ENCODE measurements around the gene KAZALD1.

KAZALD1 gene

GRCh38 chr10:101046332-101047238, 15.2 kb upstream of the KAZALD1 start:
- FAIRE-seq (no peak), DNase-seq (ENCODE audit: extremely low spot score, insufficient read length, low read depth) (no peak)

DNA sequence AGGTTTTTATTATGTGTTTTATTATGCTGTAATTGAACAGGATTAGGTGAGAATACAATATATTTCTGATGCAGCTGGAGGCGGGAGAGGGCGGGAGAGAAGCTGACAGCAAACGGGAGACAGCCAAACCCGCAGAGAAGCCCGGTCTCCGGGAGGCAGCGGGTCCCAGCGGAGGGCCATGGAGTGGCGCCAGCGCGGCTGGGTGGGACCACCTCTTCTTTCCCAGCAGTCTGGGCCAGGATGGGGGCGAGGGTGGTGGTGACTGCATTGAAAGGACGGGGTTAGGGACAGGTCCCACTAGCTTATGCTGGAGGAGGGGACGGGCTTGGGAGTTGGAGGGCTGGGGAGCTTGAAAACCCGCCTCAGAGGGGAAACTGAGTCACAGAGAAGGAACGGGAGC, 14.5 kb upstream of the KAZALD1 start:
- DNase-seq (ENCODE audit: extremely low spot score, insufficient read length, low read depth) (no peak), FAIRE-seq (no peak)

GRCh38 chr10:101047961-101048892, 13.6 kb upstream of the KAZALD1 start:
- FAIRE-seq, result no peak
- DNase-seq (ENCODE audit: extremely low spot score, insufficient read length, low read depth), result no peak

GRCh38 chr10:101050208-101051069, 11.3 kb upstream of the KAZALD1 start:
- peak; percentile 69 for DNase-seq (ENCODE audit: extremely low spot score, insufficient read length, low read depth)
- FAIRE-seq, result peak; percentile 72

GRCh38 chr10:101052285-101052684, 9.5 kb upstream of the KAZALD1 start:
- FAIRE-seq, result no peak
- DNase-seq (ENCODE audit: extremely low spot score, insufficient read length, low read depth), result no peak

DNA sequence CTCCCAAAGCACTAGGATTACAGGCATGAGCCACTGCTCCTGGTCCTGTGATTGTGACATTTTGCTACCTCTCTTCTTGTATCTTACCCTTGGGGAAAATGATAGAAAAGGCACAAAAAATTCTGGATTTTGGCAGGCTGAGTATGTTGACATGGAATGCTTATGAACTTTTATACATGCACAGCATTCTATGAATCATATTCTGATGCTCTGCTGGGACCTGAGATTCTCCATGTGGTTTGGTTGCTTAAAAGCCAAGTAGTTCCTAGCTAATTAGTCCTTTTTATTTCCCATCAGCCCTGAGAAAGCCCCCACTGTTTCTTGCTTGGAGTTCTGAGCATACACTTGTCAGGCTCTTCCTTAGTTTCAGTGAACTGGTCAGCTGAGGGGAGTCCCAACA, 8.3 kb upstream of the KAZALD1 start:
- FAIRE-seq (no peak), DNase-seq (ENCODE audit: extremely low spot score, insufficient read length, low read depth) (no peak)

DNA sequence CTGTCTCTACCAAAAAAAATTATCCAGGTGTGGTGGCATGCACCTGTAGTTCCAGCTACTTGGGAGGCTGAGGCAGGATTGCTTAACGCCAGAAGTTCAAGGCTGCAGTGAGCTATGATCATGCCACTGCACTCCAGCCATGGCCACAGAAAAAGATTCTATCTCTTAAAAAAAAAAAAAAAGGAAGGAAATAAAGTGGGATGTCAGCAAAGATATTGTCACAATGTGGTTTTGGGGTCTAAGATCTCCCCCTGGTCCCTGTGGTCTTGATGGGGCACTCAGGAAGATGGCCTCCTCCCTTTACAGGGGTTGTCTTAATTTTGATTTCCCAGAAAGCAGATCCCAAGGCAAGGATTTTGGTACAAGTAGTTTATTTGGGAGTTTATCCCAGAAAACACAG, 7.4 kb upstream of the KAZALD1 start:
- no peak for FAIRE-seq
- no peak for DNase-seq (ENCODE audit: extremely low spot score, insufficient read length, low read depth)

- no peak for FAIRE-seq
Observed at GRCh38 chr10:101054876-101055275, 6.9 kb upstream of the KAZALD1 start.

DNA sequence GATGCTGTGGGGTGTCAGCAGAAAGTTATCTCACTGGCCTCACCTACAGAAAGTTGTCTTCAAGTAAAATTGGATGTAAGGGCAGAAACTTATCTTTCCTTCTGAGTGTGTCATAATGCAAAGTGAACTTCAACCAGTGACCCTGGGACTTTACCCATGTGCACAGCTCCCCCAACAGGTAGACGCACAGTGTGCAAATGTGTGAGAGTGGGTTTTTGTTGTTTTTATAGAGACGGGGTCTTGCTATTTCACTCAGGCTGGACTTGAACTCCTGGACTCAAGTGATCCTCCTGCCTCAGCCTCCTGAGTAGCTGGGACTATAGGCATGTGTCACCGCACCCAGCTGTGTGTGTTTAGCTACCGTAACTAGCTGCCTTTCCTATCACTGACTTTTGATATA, 6.4 kb upstream of the KAZALD1 start:
- FAIRE-seq (no peak), DNase-seq (ENCODE audit: extremely low spot score, insufficient read length, low read depth) (no peak)

More at GRCh38 chr10:101054876-101055275, 6.9 kb upstream of the KAZALD1 start:
- no peak for DNase-seq (ENCODE audit: extremely low spot score, insufficient read length, low read depth)

DNA sequence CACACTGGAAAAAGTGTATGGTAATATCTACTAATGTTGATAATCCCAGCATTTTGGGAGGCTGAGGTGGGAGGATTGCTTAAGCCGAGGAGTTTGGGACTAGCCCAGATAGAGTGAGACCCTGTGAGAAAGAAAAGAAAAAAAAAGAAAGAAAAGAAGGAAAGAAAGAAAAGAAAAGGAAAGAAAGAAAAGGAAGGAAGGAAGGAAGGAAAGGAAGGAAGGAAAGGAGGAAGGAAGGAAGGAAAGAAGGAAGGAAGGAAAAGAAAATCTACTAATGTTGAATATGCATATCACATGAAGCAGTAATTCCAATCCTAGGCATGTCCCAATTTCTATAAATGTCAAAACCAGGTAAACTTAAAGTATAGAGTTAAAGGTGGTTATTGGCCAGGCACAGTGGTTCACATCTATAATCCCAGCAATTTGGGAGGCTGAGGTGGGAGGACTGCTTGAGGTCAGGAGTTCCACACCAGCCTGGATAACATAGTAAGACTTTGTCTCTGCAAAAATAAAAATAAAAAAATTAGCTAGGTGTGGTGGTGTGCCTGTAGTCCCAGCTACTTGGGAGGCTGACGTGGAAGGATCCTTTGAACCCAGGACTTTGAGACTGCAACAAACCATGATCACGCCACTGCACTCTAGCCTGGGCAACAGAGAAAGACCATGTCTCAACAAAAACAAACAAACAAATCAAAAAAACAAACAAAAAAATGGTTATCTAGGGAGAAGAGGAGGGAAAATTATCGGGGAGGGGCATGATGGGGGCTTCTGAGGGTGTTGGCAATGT, 5.2 kb upstream of the KAZALD1 start:
- FAIRE-seq, result no peak
- DNase-seq (ENCODE audit: extremely low spot score, insufficient read length, low read depth), result no peak

- DNase-seq (ENCODE audit: extremely low spot score, insufficient read length, low read depth), result peak; percentile 58
- FAIRE-seq, result peak; percentile 78
Observed at GRCh38 chr10:101060036-101060950, 1.5 kb upstream of the KAZALD1 start.

DNA sequence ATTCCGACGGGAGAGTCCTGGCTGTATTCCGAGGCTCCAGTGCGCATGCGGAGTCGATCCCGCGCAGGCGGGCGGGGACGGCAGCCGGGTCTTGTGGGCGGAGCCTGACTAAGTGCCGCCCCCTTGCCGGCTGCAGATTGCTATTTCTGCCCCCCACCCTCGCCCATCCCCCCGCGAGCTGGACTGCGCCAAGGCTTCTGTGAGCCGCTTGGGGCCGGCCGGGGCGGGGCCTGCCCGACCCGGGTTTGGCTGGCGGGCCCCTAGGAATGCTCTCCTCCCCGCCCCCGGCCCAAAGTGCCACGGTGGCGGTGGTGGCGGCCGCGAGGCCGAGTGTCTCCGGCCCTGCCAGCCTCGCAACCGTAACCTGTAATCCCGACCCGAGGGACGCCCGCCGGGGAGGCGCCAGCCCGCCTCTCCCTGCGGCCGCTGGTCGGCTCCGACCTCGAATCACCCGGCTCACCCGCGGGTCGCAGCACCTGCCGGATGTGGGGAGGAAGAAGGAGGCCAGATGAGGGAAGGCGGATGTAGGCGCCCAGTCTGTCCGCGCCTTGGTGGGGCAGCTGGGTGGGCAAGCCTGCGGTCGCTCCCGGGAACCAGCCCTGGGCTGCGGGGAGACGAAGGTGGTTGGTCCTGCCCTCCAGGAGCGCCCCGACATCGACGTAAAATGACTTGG, 702 bp upstream of the KAZALD1 start:
- DNase-seq (ENCODE audit: extremely low spot score, insufficient read length, low read depth), result peak; percentile 90
- peak; percentile 78 for FAIRE-seq

- FAIRE-seq (no peak), DNase-seq (ENCODE audit: extremely low spot score, insufficient read length, low read depth) (no peak)
Observed at GRCh38 chr10:101062232-101063049, 652 bp downstream of the KAZALD1 start.

DNA sequence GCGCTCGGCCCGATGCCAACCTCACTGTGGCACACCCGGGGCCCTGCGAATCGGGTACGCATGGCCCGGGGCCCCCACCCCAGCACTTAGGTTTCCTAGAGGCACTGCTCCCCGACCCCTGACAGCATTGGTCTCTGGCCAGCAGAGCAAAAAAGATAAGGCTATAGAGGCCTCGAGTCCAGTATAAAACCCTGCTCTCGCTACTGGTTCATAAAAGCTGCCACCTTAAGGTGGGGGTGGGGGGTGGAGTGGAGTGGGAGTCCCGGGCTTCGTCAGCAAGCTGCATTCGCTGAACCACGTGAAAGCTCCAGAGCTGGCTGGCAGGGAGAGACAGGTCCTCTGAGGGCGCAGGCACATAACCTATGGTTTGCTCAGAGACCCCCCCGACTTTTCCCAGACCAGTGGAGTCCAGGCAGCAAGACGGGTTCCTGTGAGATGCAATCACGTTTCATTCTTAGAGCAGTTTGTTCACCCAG, 1.3 kb downstream of the KAZALD1 start:
- FAIRE-seq (no peak), DNase-seq (ENCODE audit: extremely low spot score, insufficient read length, low read depth) (no peak)

DNA sequence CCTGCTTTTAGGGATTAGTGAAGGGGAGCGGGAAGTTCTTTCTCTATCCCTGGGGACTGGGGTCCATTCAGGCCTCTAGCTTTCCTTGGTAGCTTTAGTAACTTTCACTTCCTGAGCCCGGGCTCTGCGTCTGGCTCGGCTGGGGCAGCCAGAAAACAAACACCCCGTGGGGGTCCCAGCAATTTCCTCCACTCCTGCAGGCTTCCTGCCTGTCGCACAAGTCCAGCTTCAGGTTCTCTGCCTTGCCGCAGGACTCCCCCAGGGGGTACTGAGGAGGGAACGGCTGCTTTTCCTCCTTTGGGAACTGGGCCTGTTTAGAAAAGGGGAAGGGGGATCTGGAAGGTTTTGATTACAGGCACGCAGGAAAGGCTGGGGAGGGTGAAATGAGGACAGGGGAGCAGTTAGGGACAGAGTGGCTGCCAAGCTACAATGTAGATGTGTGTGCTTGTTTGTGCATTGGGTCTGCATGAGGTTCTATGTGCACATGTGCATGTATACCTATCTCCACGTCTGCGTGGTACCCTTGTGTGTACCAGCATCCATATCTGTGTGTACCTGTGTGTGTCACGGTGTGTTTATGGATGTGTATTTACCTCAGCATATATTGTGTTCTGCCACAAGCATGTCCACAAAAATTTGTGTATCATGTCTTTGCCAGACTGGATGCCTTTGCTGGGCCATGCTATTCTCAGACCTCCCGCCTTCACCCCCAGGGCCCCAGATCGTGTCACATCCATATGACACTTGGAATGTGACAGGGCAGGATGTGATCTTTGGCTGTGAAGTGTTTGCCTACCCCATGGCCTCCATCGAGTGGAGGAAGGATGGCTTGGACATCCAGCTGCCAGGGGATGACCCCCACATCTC, 2.0 kb downstream of the KAZALD1 start:
- FAIRE-seq (no peak), DNase-seq (ENCODE audit: extremely low spot score, insufficient read length, low read depth) (no peak)
